Prostate gland (tissue), 2 donors: Measurements from ENCODE around the gene TRAFD1. TPM values are rescaled to one million over a fixed set of nuclear protein-coding genes. Genes with fewer than 3 reads are reported as not detected.

Experiments used
- DNase-seq: peaks from one replicate; pipeline ENCODE4 v3.0.0-alpha.2; 2019; ENCODE audit warnings: low spot score
- H3K27ac ChIP-seq, 2 donors: fragments of 200-600 bp; sonication (generic); 2 replicates each; pipeline ENCODE4 v1.5.1; 2017 to 2019
- H3K27me3 ChIP-seq: fragments of 200-600 bp; sonication (generic); replicated peaks from 2 replicates; pipeline ENCODE4 v1.5.1; 2019; ENCODE audit not compliant: insufficient read depth
- H3K36me3 ChIP-seq, 2 donors: fragments of 200-600 bp; sonication (generic); 1 replicate in 1 of 2; 2 replicates in 1 of 2; pipeline versions ENCODE4 v1.5.1 to v1.8.1; 2017 to 2019
- H3K4me1 ChIP-seq: fragments of 200-600 bp; sonication (generic); replicated peaks from 2 replicates; pipeline ENCODE4 v1.5.1; 2019
- H3K4me3 ChIP-seq, 2 donors: fragments of 200-600 bp; sonication (generic); 2 replicates each; pipeline ENCODE4 v1.5.1; 2017 to 2019
- H3K9me3 ChIP-seq: fragments of 200-600 bp; sonication (generic); 2 replicates; pipeline ENCODE4 v1.5.1; 2017
- CTCF ChIP-seq, 4 experiments: fragments of 200-600 bp in 2 of 4; fragments of 450-650 bp in 2 of 4; sonication (generic) in 2 of 4; IDR thresholded peaks; 1 replicate in 3 of 4; 2 replicates in 1 of 4; pipeline ENCODE4 v1.5.1; 2016 to 2019; ENCODE audit warnings: antibody characterized with exemption in 4 of 4, mild to moderate bottlenecking in 2 of 4, moderate library complexity in 2 of 4
- POLR2A ChIP-seq: fragments of 450-650 bp; IDR thresholded peaks from one replicate; pipeline ENCODE4 v1.6.1; 2016; ENCODE audit warnings: antibody characterized with exemption, mild to moderate bottlenecking
- POLR2AphosphoS5 ChIP-seq: sonication (generic); formaldehyde crosslinking; IDR thresholded peaks from one replicate; pipeline ENCODE4 v1.6.1; 2017; ENCODE audit warnings: antibody characterized with exemption
- WGBS: methylation state at CpG from one replicate; pipeline ENCODE4 v1.1.5; 2018; 5-methylcytosine and 5-hydroxymethylcytosine counted together
- intact Hi-C: fragments of 100-400 bp; cut with DNase I; formaldehyde crosslinking; loops from one replicate; pipeline ENCODE4 v1.14.2; 2022
- microRNA-seq: library from miRNA; unstranded; fragments of <30 nt; microRNA quantifications from one replicate; pipeline ENCODE4, GENCODE V29; 2016
- small RNA-seq, 2 donors: library from RNA; depleted of rRNA; stranded (forward); fragments of <200 nt; gene quantifications; one replicate each; pipeline ENCODE3, GENCODE V24; 2016
- total RNA-seq, 2 donors: library from RNA; depleted of rRNA; stranded (reverse); fragments of >200 nt; gene quantifications; one replicate each; pipeline ENCODE4 v1.1.0, GENCODE V29; 2016

Gene TRAFD1
- total RNA-seq, 2 donors from 2014 or later, result 44.8 to 56.4 TPM

- TF ChIP-seq CTCF (IDR thresholded peaks at IDR 0.05) (no peak), POLR2A (no peak), POLR2AphosphoS5 (no peak)
- H3K4me1 ChIP-seq, result no peaks in the 10 kb centered on the region
- intact Hi-C loops, result loop anchor here (5.0 kb wide), 1 partner anchor 186 kb away; the partner anchor contains the start of gene HECTD4
- H3K27ac ChIP-seq, result no peak overlapping the region
- H3K9me3 ChIP-seq, result no peaks in the 10 kb centered on the region
- peaks cover 0 to 12% of the 10 kb centered on the region in 2 donors for H3K36me3 ChIP-seq
- 80% methylated on average over 9 of the region's 9 CpGs for WGBS
- no peak overlapping the region for H3K4me3 ChIP-seq
- no peaks in the 10 kb centered on the region for H3K27me3 ChIP-seq
- DNase-seq, result no peak
These were observed 71.0 kb downstream of the TRAFD1 start for GRCh38 chr12:112196196-112196875.

GRCh38 chr12:112198120-112198733 lies 72.9 kb downstream of the TRAFD1 start:
- intact Hi-C loops, result loop anchor here (5.0 kb wide), 1 partner anchor 184 kb away; the partner anchor contains the start of gene HECTD4
- DNase-seq, result peak; percentile 49
- whole genome bisulfite sequencing, result 74% methylated on average over 9 of the region's 9 CpGs
- no peak for TF ChIP-seq POLR2A
- peak; percentile 28 to 60 (median 56) for TF ChIP-seq CTCF (IDR thresholded peaks at IDR 0.05)
- TF ChIP-seq POLR2AphosphoS5, result peak; percentile 32
- no peaks in the 10 kb centered on the region for H3K4me1 ChIP-seq
- H3K27me3 ChIP-seq, result no peaks in the 10 kb centered on the region
- no peak overlapping the region for H3K4me3 ChIP-seq
- H3K9me3 ChIP-seq, result no peaks in the 10 kb centered on the region
- H3K27ac ChIP-seq, result no peak overlapping the region
- H3K36me3 ChIP-seq, result no peaks in the 10 kb centered on the region

DNA sequence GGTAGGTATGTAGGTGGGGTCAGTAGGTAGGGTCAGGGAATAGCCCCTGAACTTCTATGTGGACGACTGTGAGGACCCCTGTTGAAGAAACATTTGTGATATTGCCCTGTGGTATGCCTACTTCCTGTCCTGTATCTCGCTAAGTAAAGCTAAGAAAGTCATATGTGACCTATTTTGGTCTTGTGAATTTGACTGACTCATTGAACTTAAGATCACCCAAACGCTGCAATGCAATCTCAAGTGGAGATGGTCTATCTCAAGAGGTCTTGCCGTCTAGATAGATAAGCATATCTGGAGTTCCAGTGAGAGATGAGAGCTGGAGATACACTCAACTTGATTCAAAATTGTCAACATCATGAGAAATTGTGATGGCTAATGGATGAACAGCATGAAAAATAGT lies 73.8 kb downstream of the TRAFD1 start:
- H3K36me3 ChIP-seq, result peaks cover 0 to under 1% of the 10 kb centered on the region in 2 donors
- H3K9me3 ChIP-seq, result no peaks in the 10 kb centered on the region
- DNase-seq, result no peak
- H3K27ac ChIP-seq, result no peak overlapping the region
- H3K27me3 ChIP-seq, result no peaks in the 10 kb centered on the region
- 85% methylated on average over 4 of the region's 4 CpGs for WGBS
- intact Hi-C loops, result loop anchor here (5.0 kb wide), 1 partner anchor 183 kb away; the partner anchor contains the start of gene HECTD4
- TF ChIP-seq CTCF (IDR thresholded peaks at IDR 0.05) (no peak), POLR2AphosphoS5 (no peak), POLR2A (no peak)
- H3K4me3 ChIP-seq, result no peak overlapping the region
- no peaks in the 10 kb centered on the region for H3K4me1 ChIP-seq

Small RNA genes lying within 50 kb of the gene (microRNA-seq; reads per million reads assigned to microRNA genes)
- gene MIR6861, result not detected

Small RNA genes lying within 50 kb of the gene (small RNA-seq; reads per million reads assigned to genes)
- 0 reads per million in 2 donors for gene RF00019

Other genes with a start within 250 kb of the TRAFD1 start
- gene TMEM116, start 112.4 kb upstream of the TRAFD1 start, total RNA-seq, result 10 to 100 TPM in 1 of 2 donors, 1 to 10 TPM in 1; 5.5 to 16.8 TPM
- 100 to 1,000 TPM in 1 of 2 donors, 10 to 100 TPM in 1; 89.1 to 131 TPM for gene ERP29, start 112.1 kb upstream of the TRAFD1 start, total RNA-seq
- gene NAA25, start 16.8 kb upstream of the TRAFD1 start, total RNA-seq, result 10 to 100 TPM; 15.5 to 24.0 TPM